Caco-2 (cell line): ENCODE results near the gene ANKFN1. TPM values are rescaled to one million over a fixed set of nuclear protein-coding genes. Genes with fewer than 3 reads are reported as not detected.

Experiments used
- BruUV-seq: library from RNA; stranded (reverse); fragments of 400-500 nt; replicated peaks from 2 replicates; lab custom pipeline; 2021; lab: Mats Ljungman, UMichigan
- CTCF ChIA-PET: fragments of 300-600 bp; sonication (Branson Sonifier 250); formaldehyde crosslinking; loops from one replicate; lab custom pipeline; 2022; ENCODE audit warnings: antibody characterized with exemption; lab: Charles Lee
- POLR2A ChIA-PET: fragments of 300-600 bp; sonication (Branson Sonifier 250); formaldehyde crosslinking; loops from one replicate; lab custom pipeline; 2022; ENCODE audit warnings: antibody characterized with exemption; lab: Charles Lee
- DNase-seq, 2 experiments: peaks; one replicate each; pipeline versions ENCODE4 v3.0.0 to v3.0.0-alpha.2; 2020 to 2022
- H3K27me3 ChIP-seq: replicated peaks from 2 replicates; pipeline ENCODE4 v1.6.0; 2011; ENCODE audit warnings: low read length; ENCODE audit not compliant: control insufficient read depth, insufficient read depth
- H3K36me3 ChIP-seq: 2 replicates; pipeline ENCODE4 v1.5.1; 2011; ENCODE audit warnings: low read length; ENCODE audit not compliant: control insufficient read depth, insufficient read depth
- H3K4me1 ChIP-seq: fragments of 250-450 bp; sonication (Bioruptor Pico); 2 replicates; pipeline ENCODE4 v1.5.1; 2020; ENCODE audit warnings: mild to moderate bottlenecking
- H3K4me3 ChIP-seq: 2 replicates; pipeline ENCODE4 v1.5.1; 2011; ENCODE audit warnings: low read depth, mild to moderate bottlenecking, control low read depth, low read length
- H3K9me3 ChIP-seq: fragments of 250-450 bp; sonication (Bioruptor Pico); 2 replicates; pipeline ENCODE4 v1.5.1; 2020; ENCODE audit warnings: mild to moderate bottlenecking, moderate library complexity
- H3K27ac Mint-ChIP-seq: one replicate; pipeline ENCODE4 v1.8.0; 2022; ENCODE audit warnings: mixed read lengths; ENCODE audit not compliant: unreplicated experiment
- H3K27me3 Mint-ChIP-seq: one replicate; pipeline ENCODE4 v1.8.0; 2022; ENCODE audit warnings: mixed read lengths; ENCODE audit not compliant: insufficient read depth, unreplicated experiment
- H3K36me3 Mint-ChIP-seq: one replicate; pipeline ENCODE4 v1.8.0; 2022; ENCODE audit warnings: mild to moderate bottlenecking, mixed read lengths; ENCODE audit not compliant: insufficient read depth, unreplicated experiment
- H3K4me1 Mint-ChIP-seq: one replicate; pipeline ENCODE4 v1.8.0; 2022; ENCODE audit warnings: low read depth, mixed read lengths; ENCODE audit not compliant: unreplicated experiment
- H3K4me3 Mint-ChIP-seq: one replicate; pipeline ENCODE4 v1.8.0; 2022; ENCODE audit warnings: mild to moderate bottlenecking, moderate library complexity, mixed read lengths; ENCODE audit not compliant: unreplicated experiment
- H3K9me3 Mint-ChIP-seq: one replicate; pipeline ENCODE4 v1.8.0; 2022; ENCODE audit warnings: mixed read lengths; ENCODE audit not compliant: unreplicated experiment
- CTCF ChIP-seq, 2 experiments: fragments of 200-600 bp in 1 of 2; IDR thresholded peaks; 1 replicate in 1 of 2; 2 replicates in 1 of 2; pipeline versions ENCODE4 v1.5.1 to v1.8.0; 2011 to 2022; ENCODE audit warnings: antibody characterized with exemption in 1 of 2, control low read depth in 1 of 2, inconsistent platforms in 1 of 2, low read depth in 1 of 2, low read length in 1 of 2, mild to moderate bottlenecking in 1 of 2, moderate library complexity in 1 of 2; ENCODE audit not compliant: insufficient read depth in 1 of 2, severe bottlenecking in 1 of 2, unreplicated experiment in 1 of 2
- intact Hi-C: fragments of 100-400 bp; cut with micrococcal nuclease; formaldehyde crosslinking; loops from one replicate; pipeline ENCODE4 v1.10.0; 2022; ENCODE audit not compliant: unreplicated experiment
- total RNA-seq: library from RNA; stranded (reverse); gene quantifications from 2 replicates; pipeline ENCODE4 v1.2.3, GENCODE V29; 2022

Gene ANKFN1
- total RNA-seq, 1 experiment from 2014 or later, result 0.34 TPM

GRCh38 chr17:56290101-56290801 lies 137.0 kb downstream of the ANKFN1 start:
- no peak for TF ChIP-seq CTCF (IDR thresholded peaks at IDR 0.05; ENCODE audit: insufficient read depth in 1 of 2, low read depth in 1 of 2, low read length in 1 of 2, severe bottlenecking in 1 of 2, unreplicated experiment in 1 of 2)
- no peak overlapping the region for H3K4me3 ChIP-seq

GRCh38 chr17:56290802-56291118 lies 137.5 kb downstream of the ANKFN1 start:
- DNase-seq, result no peak
- Mint-ChIP-seq H3K4me1 (no peaks in the 10 kb centered on the region), H3K4me3 (no peak overlapping the region), H3K36me3 (no peaks in the 10 kb centered on the region), H3K27me3 (no peaks in the 10 kb centered on the region), H3K27ac (no peak overlapping the region), H3K9me3 (no peaks in the 10 kb centered on the region)
- CTCF ChIA-PET, result no interaction called here
- H3K9me3 ChIP-seq, result no peaks in the 10 kb centered on the region
- H3K36me3 ChIP-seq, result no peaks in the 10 kb centered on the region
- intact Hi-C loops, result no loop called here
- POLR2A ChIA-PET, result no interaction called here
- H3K27me3 ChIP-seq, result no peaks in the 10 kb centered on the region
- no peak for TF ChIP-seq CTCF (IDR thresholded peaks at IDR 0.05; ENCODE audit: insufficient read depth in 1 of 2, low read depth in 1 of 2, low read length in 1 of 2, severe bottlenecking in 1 of 2, unreplicated experiment in 1 of 2)
- no TSS peak for BruUV-seq
- H3K4me1 ChIP-seq, result no peaks in the 10 kb centered on the region
- H3K4me3 ChIP-seq, result no peak overlapping the region

More at GRCh38 chr17:56290101-56290801, 137.0 kb downstream of the ANKFN1 start:
- H3K4me1 ChIP-seq, result no peaks in the 10 kb centered on the region
- no peaks in the 10 kb centered on the region for H3K27me3 ChIP-seq
- ChIA-PET CTCF (no interaction called here), POLR2A (no interaction called here)
- Mint-ChIP-seq H3K36me3 (no peaks in the 10 kb centered on the region), H3K27ac (no peak overlapping the region), H3K4me3 (no peak overlapping the region), H3K9me3 (no peaks in the 10 kb centered on the region), H3K27me3 (no peaks in the 10 kb centered on the region), H3K4me1 (no peaks in the 10 kb centered on the region)
- intact Hi-C loops, result no loop called here
- H3K9me3 ChIP-seq, result no peaks in the 10 kb centered on the region
- H3K36me3 ChIP-seq, result no peaks in the 10 kb centered on the region
- no peak for DNase-seq
- no TSS peak for BruUV-seq

- H3K4me3 ChIP-seq, result no peak overlapping the region
- H3K27ac Mint-ChIP-seq, result no peak overlapping the region
- H3K27me3 Mint-ChIP-seq, result no peaks in the 10 kb centered on the region
- POLR2A ChIA-PET, result no interaction called here
- CTCF ChIA-PET, result no interaction called here
- no peaks in the 10 kb centered on the region for H3K9me3 Mint-ChIP-seq
- no peak for DNase-seq
- no peaks in the 10 kb centered on the region for H3K27me3 ChIP-seq
- no TSS peak for BruUV-seq
- intact Hi-C loops, result no loop called here
- H3K9me3 ChIP-seq, result no peaks in the 10 kb centered on the region
- no peaks in the 10 kb centered on the region for H3K36me3 ChIP-seq
- H3K4me1 Mint-ChIP-seq, result no peaks in the 10 kb centered on the region
- no peak overlapping the region for H3K4me3 Mint-ChIP-seq
- no peaks in the 10 kb centered on the region for H3K4me1 ChIP-seq
- no peaks in the 10 kb centered on the region for H3K36me3 Mint-ChIP-seq
- no peak for TF ChIP-seq CTCF (IDR thresholded peaks at IDR 0.05; ENCODE audit: insufficient read depth in 1 of 2, low read depth in 1 of 2, low read length in 1 of 2, severe bottlenecking in 1 of 2, unreplicated experiment in 1 of 2)
Observed at GRCh38 chr17:56291226-56291805, 138.0 kb downstream of the ANKFN1 start.
